Measurements from ENCODE around the gene USP10.

Gene USP10

DNA sequence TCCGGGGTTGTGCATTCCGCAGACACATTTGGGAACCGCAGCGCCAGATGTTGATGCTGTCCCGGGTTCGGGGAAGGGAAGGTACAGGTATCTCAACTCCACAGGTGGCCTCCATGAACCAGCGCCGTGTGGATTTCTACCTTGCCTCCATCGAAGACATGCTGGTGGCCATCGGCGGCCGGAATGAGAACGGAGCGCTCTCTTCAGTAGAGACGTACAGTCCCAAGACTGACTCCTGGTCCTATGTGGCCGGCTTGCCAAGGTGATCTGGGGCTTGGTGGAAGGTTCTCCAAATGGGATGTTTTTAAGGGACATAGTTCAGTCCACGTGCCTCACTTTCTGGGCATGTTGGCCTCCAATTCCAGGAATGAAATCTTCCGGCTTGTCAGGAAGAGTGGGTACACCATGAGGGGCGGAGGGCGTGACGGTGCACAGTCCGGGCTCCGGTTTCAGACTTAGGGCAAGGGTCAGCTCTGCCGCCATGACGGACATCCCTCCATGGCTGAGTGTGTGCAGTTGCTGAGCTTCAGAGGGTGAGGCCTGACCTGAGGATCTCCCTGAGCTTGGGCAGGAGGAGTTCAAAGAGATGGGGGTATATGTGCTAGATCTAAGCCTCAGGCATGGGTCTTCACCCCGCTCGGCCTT, 40.0 kb upstream of the USP10 start:
- Histone ChIP-seq H3K27me3 (replicated peaks; ENCODE audit: control insufficient read depth, insufficient read depth, low read length, poor library complexity, severe bottlenecking) (no peaks in the 10 kb centered on the region), H3K9me3 (ENCODE audit: control insufficient read depth, low read length) (no peaks in the 10 kb centered on the region), H3K4me1 (ENCODE audit: control insufficient read depth, insufficient read depth, low read length, poor library complexity, severe bottlenecking) (peaks cover 10% of the 10 kb centered on the region), H3K36me3 (ENCODE audit: control insufficient read depth, insufficient read depth, low read length) (peaks cover 85% of the 10 kb centered on the region), H3K4me3 (ENCODE audit: insufficient read depth, low read depth, low read length, poor library complexity, severe bottlenecking) (no peak overlapping the region), H3K27ac (ENCODE audit: insufficient read depth, low read length, poor library complexity, severe bottlenecking) (no peak overlapping the region)
- no peak for DNase-seq

DNA sequence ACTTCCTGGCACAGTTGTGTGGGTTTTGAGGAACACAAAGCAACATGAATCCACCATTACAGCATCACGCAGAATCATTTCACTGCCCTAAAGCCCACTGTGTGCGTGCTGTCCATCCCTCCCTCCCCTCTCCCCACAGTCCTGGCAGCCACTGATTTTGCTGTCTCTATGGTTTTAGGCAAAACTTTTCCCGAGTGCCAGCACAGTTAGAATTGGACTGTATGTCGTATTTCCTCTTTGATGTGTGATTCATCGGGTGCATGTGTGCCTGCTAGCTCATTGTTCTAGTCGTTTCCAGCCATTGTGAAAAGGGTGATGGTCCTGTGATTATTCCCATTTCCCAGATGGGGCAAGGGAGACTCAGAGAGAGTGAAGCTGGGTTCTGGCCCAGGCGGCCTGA, 38.8 kb upstream of the USP10 start:
- H3K27me3 ChIP-seq (replicated peaks; ENCODE audit: control insufficient read depth, insufficient read depth, low read length, poor library complexity, severe bottlenecking), result no peaks in the 10 kb centered on the region
- no peaks in the 10 kb centered on the region for H3K9me3 ChIP-seq (ENCODE audit: control insufficient read depth, low read length)
- peaks cover 9% of the 10 kb centered on the region for H3K4me1 ChIP-seq (ENCODE audit: control insufficient read depth, insufficient read depth, low read length, poor library complexity, severe bottlenecking)
- H3K4me3 ChIP-seq (ENCODE audit: insufficient read depth, low read depth, low read length, poor library complexity, severe bottlenecking), result no peak overlapping the region
- DNase-seq, result no peak
- no peak overlapping the region for H3K27ac ChIP-seq (ENCODE audit: insufficient read depth, low read length, poor library complexity, severe bottlenecking)
- peaks cover 91% of the 10 kb centered on the region for H3K36me3 ChIP-seq (ENCODE audit: control insufficient read depth, insufficient read depth, low read length)

DNA sequence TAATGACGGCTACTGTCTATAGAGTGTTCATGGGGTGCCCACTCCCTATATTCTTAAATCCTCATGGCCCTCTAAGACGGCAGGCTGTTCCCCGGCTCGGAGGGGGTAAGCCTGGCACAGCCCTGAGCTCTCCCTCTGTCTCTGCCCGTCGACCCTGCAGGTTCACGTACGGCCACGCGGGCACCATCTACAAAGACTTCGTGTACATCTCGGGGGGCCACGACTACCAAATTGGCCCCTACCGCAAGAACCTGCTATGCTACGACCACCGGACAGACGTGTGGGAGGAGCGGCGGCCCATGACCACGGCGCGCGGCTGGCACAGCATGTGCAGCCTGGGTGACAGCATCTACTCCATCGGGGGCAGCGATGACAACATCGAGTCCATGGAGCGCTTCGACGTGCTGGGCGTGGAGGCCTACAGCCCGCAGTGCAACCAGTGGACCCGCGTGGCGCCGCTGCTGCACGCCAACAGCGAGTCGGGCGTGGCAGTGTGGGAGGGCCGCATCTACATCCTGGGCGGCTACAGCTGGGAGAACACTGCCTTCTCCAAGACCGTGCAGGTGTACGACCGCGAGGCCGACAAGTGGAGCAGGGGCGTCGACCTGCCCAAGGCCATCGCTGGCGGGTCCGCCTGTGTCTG, 38.3 kb upstream of the USP10 start:
- no peak for DNase-seq
- H3K9me3 ChIP-seq (ENCODE audit: control insufficient read depth, low read length), result no peaks in the 10 kb centered on the region
- H3K36me3 ChIP-seq (ENCODE audit: control insufficient read depth, insufficient read depth, low read length), result peaks cover 93% of the 10 kb centered on the region
- no peak overlapping the region for H3K27ac ChIP-seq (ENCODE audit: insufficient read depth, low read length, poor library complexity, severe bottlenecking)
- no peak overlapping the region for H3K4me3 ChIP-seq (ENCODE audit: insufficient read depth, low read depth, low read length, poor library complexity, severe bottlenecking)
- no peaks in the 10 kb centered on the region for H3K27me3 ChIP-seq (replicated peaks; ENCODE audit: control insufficient read depth, insufficient read depth, low read length, poor library complexity, severe bottlenecking)
- peaks cover 6% of the 10 kb centered on the region for H3K4me1 ChIP-seq (ENCODE audit: control insufficient read depth, insufficient read depth, low read length, poor library complexity, severe bottlenecking)

DNA sequence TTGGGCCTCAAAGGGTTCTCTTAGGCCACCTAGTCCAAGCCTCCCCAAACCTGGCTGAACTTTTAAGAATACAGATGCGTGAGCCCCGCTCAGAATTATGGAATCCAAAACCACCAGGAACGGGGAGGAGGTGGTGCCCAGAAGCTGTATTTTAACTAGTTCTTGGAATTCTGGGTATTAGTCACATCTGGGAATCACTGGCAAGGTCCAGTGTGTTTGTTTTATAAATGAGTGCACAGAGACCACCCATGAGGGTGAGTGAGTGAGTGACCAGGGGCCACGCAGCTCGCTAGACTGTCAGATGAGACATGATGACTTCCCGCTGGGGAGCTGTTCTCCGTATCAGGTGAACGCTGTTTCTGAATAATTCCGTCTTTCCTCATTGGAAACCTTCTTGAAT, 37.3 kb upstream of the USP10 start:
- Histone ChIP-seq H3K27me3 (replicated peaks; ENCODE audit: control insufficient read depth, insufficient read depth, low read length, poor library complexity, severe bottlenecking) (no peaks in the 10 kb centered on the region), H3K9me3 (ENCODE audit: control insufficient read depth, low read length) (no peaks in the 10 kb centered on the region), H3K27ac (ENCODE audit: insufficient read depth, low read length, poor library complexity, severe bottlenecking) (no peak overlapping the region), H3K4me3 (ENCODE audit: insufficient read depth, low read depth, low read length, poor library complexity, severe bottlenecking) (no peak overlapping the region), H3K36me3 (ENCODE audit: control insufficient read depth, insufficient read depth, low read length) (peaks cover 84% of the 10 kb centered on the region), H3K4me1 (ENCODE audit: control insufficient read depth, insufficient read depth, low read length, poor library complexity, severe bottlenecking) (no peaks in the 10 kb centered on the region)
- no peak for DNase-seq

DNA sequence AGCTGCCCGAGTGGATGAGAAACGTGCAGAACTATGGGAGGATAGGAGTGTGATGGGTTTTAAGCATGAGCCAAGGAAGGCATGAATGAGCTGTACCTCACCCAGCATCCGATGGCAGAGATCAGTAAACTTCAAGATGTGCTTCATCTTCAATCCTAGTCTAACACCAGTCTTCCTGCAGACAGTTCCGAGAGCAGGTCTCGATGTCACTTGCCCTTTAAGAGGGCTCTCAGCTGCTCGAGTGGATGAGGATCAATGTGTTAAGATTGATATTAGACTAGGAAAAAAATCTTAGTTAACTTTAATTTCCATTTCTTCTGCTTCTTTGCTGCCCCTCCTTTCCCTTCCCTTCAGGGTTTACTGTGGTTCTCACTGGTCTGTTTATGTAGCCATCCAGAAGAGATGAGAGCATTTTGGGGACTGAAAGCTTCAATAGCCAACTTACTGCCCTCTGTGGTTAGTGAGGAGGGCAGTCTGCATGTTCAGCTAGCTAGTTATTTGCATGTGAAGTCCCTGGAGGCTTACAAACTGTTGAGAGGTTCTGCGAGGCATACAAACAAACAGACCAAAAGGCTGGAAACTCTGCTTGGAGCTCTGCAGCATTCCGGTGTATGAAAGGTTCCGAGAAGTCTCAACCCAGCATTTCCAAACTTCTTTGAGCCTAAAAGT, 36.2 kb upstream of the USP10 start:
- H3K4me3 ChIP-seq (ENCODE audit: insufficient read depth, low read depth, low read length, poor library complexity, severe bottlenecking), result no peak overlapping the region
- no peaks in the 10 kb centered on the region for H3K4me1 ChIP-seq (ENCODE audit: control insufficient read depth, insufficient read depth, low read length, poor library complexity, severe bottlenecking)
- no peak for DNase-seq
- H3K36me3 ChIP-seq (ENCODE audit: control insufficient read depth, insufficient read depth, low read length), result peaks cover 74% of the 10 kb centered on the region
- H3K9me3 ChIP-seq (ENCODE audit: control insufficient read depth, low read length), result no peaks in the 10 kb centered on the region
- H3K27me3 ChIP-seq (replicated peaks; ENCODE audit: control insufficient read depth, insufficient read depth, low read length, poor library complexity, severe bottlenecking), result no peaks in the 10 kb centered on the region
- H3K27ac ChIP-seq (ENCODE audit: insufficient read depth, low read length, poor library complexity, severe bottlenecking), result no peak overlapping the region

DNA sequence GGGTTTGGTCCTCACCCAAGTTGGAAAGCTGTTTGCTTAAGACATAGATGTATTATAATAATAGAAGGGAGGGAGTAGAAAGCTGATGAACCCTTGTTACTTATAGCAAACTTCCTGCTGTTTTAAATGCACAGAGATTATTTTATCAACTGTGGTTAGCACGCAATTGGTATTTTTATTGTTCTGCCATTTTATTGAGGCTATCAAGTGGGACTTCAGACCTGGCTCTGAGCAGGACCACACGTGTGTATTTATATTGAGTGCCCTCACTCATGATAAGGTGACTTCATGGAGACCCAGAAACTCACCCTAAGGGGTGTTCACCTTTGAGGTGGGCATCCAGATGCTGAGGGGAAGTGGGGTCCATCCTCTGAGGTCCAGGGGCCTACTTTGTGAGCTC, 34.4 kb upstream of the USP10 start:
- H3K27me3 ChIP-seq (replicated peaks; ENCODE audit: control insufficient read depth, insufficient read depth, low read length, poor library complexity, severe bottlenecking), result no peaks in the 10 kb centered on the region
- peaks cover 56% of the 10 kb centered on the region for H3K36me3 ChIP-seq (ENCODE audit: control insufficient read depth, insufficient read depth, low read length)
- H3K27ac ChIP-seq (ENCODE audit: insufficient read depth, low read length, poor library complexity, severe bottlenecking), result no peak overlapping the region
- no peaks in the 10 kb centered on the region for H3K4me1 ChIP-seq (ENCODE audit: control insufficient read depth, insufficient read depth, low read length, poor library complexity, severe bottlenecking)
- no peak for DNase-seq
- no peak overlapping the region for H3K4me3 ChIP-seq (ENCODE audit: insufficient read depth, low read depth, low read length, poor library complexity, severe bottlenecking)
- no peaks in the 10 kb centered on the region for H3K9me3 ChIP-seq (ENCODE audit: control insufficient read depth, low read length)

DNA sequence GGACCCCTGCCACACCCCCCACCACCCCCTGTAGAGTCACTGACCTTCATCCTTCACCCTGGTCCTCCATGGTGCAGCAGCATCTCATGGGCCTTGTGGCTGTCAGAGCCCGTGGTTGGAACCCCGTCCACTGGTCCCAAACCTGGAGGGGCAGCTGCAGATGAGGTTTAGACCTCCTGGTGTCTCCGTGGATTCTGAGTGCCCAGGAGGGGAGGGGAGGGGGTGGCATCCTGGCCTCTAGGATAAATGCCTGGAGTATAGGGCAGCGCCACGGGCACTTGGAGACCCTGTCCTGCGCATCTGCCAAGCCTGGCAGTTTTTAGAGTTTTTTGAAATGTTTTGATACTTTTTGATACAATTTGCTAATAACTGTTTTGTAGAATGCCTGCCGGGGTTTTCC, 34.0 kb upstream of the USP10 start:
- Histone ChIP-seq H3K36me3 (ENCODE audit: control insufficient read depth, insufficient read depth, low read length) (peaks cover 51% of the 10 kb centered on the region), H3K27ac (ENCODE audit: insufficient read depth, low read length, poor library complexity, severe bottlenecking) (no peak overlapping the region), H3K4me1 (ENCODE audit: control insufficient read depth, insufficient read depth, low read length, poor library complexity, severe bottlenecking) (no peaks in the 10 kb centered on the region), H3K4me3 (ENCODE audit: insufficient read depth, low read depth, low read length, poor library complexity, severe bottlenecking) (no peak overlapping the region), H3K9me3 (ENCODE audit: control insufficient read depth, low read length) (no peaks in the 10 kb centered on the region), H3K27me3 (replicated peaks; ENCODE audit: control insufficient read depth, insufficient read depth, low read length, poor library complexity, severe bottlenecking) (no peaks in the 10 kb centered on the region)
- no peak for DNase-seq

DNA sequence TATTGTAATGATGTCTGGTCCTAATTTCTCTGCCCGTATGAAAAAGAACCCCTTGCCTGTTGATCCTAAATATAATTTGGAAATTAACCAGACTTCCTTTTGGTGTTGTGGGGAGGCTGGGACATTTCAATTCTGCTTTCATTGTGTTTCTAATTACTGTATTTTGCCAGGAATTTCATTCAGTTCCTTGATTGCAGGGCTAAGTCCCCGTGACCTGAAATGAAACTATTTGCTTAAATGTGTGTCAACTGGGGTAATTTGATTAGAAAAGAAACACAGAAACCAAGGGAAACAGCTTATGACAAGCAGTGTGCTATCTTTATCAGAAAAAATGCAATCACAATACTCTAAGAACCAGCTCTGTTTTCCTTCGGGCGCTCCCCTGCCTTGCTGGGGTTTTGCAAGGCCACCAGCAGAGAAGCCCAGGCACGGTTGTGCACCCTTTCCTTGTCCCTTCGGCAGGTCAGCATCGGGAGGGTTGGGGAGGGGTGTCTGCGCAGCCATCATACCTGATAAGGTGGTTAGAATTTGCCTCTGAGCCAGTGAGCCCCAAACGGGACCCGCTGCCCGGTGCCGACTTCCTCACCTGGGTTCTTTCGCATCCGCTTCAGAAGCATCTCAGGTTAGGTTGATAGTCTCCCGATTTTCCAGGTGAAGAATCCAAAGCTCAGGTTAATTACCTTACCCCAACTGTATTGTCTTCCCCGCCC, 32.0 kb upstream of the USP10 start:
- no peak overlapping the region for H3K27ac ChIP-seq (ENCODE audit: insufficient read depth, low read length, poor library complexity, severe bottlenecking)
- peaks cover 32% of the 10 kb centered on the region for H3K36me3 ChIP-seq (ENCODE audit: control insufficient read depth, insufficient read depth, low read length)
- no peaks in the 10 kb centered on the region for H3K4me1 ChIP-seq (ENCODE audit: control insufficient read depth, insufficient read depth, low read length, poor library complexity, severe bottlenecking)
- no peaks in the 10 kb centered on the region for H3K27me3 ChIP-seq (replicated peaks; ENCODE audit: control insufficient read depth, insufficient read depth, low read length, poor library complexity, severe bottlenecking)
- no peak for DNase-seq
- H3K4me3 ChIP-seq (ENCODE audit: insufficient read depth, low read depth, low read length, poor library complexity, severe bottlenecking), result no peak overlapping the region
- H3K9me3 ChIP-seq (ENCODE audit: control insufficient read depth, low read length), result no peaks in the 10 kb centered on the region

DNA sequence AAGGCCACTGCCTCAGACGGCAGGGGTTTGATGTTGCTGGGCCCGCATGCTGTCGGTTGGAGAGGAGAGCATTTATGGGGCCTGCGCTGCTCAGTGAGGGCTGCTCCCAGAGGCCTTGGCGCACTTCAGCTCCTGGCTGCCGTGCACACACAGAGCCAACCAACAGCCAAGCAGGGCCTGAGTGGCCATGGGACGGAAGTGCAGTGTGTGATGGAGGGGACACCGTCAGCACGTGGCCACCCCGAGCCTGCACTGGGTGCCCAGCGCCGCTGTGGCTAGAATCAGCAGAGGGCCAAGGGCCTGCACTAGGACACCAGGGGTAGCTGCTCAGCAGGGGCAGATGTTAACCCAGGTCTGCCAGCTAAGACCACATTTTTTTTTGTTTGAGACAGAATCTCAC, 29.7 kb upstream of the USP10 start:
- Histone ChIP-seq H3K27ac (ENCODE audit: insufficient read depth, low read length, poor library complexity, severe bottlenecking) (no peak overlapping the region), H3K4me1 (ENCODE audit: control insufficient read depth, insufficient read depth, low read length, poor library complexity, severe bottlenecking) (no peaks in the 10 kb centered on the region), H3K4me3 (ENCODE audit: insufficient read depth, low read depth, low read length, poor library complexity, severe bottlenecking) (no peak overlapping the region), H3K9me3 (ENCODE audit: control insufficient read depth, low read length) (no peaks in the 10 kb centered on the region), H3K36me3 (ENCODE audit: control insufficient read depth, insufficient read depth, low read length) (peaks cover 10% of the 10 kb centered on the region), H3K27me3 (replicated peaks; ENCODE audit: control insufficient read depth, insufficient read depth, low read length, poor library complexity, severe bottlenecking) (no peaks in the 10 kb centered on the region)
- no peak for DNase-seq

All from effector memory CD4-positive, alpha-beta T cell (primary cell).